Erythroblast (primary cell): ENCODE data around the gene CDC34.
A peak's percentile ranks its signal among the peaks of the same experiment; 100 is the strongest.

Source experiments
- DNase-seq, 2 experiments: peaks; one replicate each; lab custom pipeline; 2025; lab: John Stamatoyannopoulos, UW
- GATA1 ChIP-seq: IDR thresholded peaks from 2 replicates; pipeline ENCODE4 v1.6.1; 2011; ENCODE audit warnings: low read depth, mild to moderate bottlenecking, control low read depth, low read length, moderate library complexity
- POLR2A ChIP-seq: IDR thresholded peaks from 2 replicates; pipeline ENCODE4 v1.6.1; 2011; ENCODE audit warnings: mild to moderate bottlenecking, low read length

Gene CDC34

GRCh38 chr19:556611-557382 is 25.2 kb downstream of the CDC34 start:
- DNase-seq, result peak; percentile 55 to 58
- TF ChIP-seq POLR2A (no peak), GATA1 (no peak)

GRCh38 chr19:558770-559439 is 27.3 kb downstream of the CDC34 start:
- TF ChIP-seq POLR2A (no peak), GATA1 (no peak)
- no peak for DNase-seq

- no peak for DNase-seq
- TF ChIP-seq GATA1 (no peak), POLR2A (no peak)
Observed at GRCh38 chr19:560121-560520, 28.6 kb downstream of the CDC34 start.

GRCh38 chr19:566403-566802 is 34.8 kb downstream of the CDC34 start:
- DNase-seq, result peak; percentile 51 to 52
- TF ChIP-seq POLR2A, result no peak
- no peak for TF ChIP-seq GATA1

GRCh38 chr19:566844-567243 is 35.3 kb downstream of the CDC34 start:
- TF ChIP-seq GATA1 (no peak), POLR2A (no peak)
- no peak for DNase-seq

GRCh38 chr19:567296-567900 is 35.8 kb downstream of the CDC34 start:
- no peak for TF ChIP-seq POLR2A
- no peak for TF ChIP-seq GATA1

GRCh38 chr19:570251-570686 is 38.7 kb downstream of the CDC34 start:
- TF ChIP-seq POLR2A (no peak), GATA1 (no peak)
- DNase-seq, result no peak

More at GRCh38 chr19:567296-567900, 35.8 kb downstream of the CDC34 start:
- no peak for DNase-seq

GRCh38 chr19:570937-571565 is 39.5 kb downstream of the CDC34 start:
- peak; percentile 81 to 83 for DNase-seq
- TF ChIP-seq GATA1 (no peak), POLR2A (peak; percentile 55)

GRCh38 chr19:571566-571974 is 40.0 kb downstream of the CDC34 start:
- TF ChIP-seq POLR2A, result no peak
- TF ChIP-seq GATA1, result no peak
- peak; percentile 79 to 80 for DNase-seq

GRCh38 chr19:572140-572742 is 40.7 kb downstream of the CDC34 start, which contains the start of gene BSG:
Gene BSG, plus strand, starts transcription at chr19:572596. Its CDS starts 39 bp downstream, at chr19:572635.
- TF ChIP-seq POLR2A (peak; percentile 98), GATA1 (no peak)

GRCh38 chr19:572743-573518 is 41.4 kb downstream of the CDC34 start:
- peak; percentile 75 to 78 for DNase-seq
- no peak for TF ChIP-seq GATA1
- peak; percentile 56 for TF ChIP-seq POLR2A

More at GRCh38 chr19:572140-572742, 40.7 kb downstream of the CDC34 start, which contains the start of gene BSG:
- peak; percentile 100 for DNase-seq

GRCh38 chr19:573519-573825 is 41.9 kb downstream of the CDC34 start:
- DNase-seq, result no peak
- TF ChIP-seq GATA1, result no peak
- no peak for TF ChIP-seq POLR2A
